Measurements from ENCODE around the gene KIAA1671. TPM values are rescaled to one million over a fixed set of nuclear protein-coding genes. Genes with fewer than 3 reads are reported as not detected.

Gene KIAA1671
- total RNA-seq, 3 donors from 2014 or later, result 71.3 to 131 (median 88.9) TPM

DNA sequence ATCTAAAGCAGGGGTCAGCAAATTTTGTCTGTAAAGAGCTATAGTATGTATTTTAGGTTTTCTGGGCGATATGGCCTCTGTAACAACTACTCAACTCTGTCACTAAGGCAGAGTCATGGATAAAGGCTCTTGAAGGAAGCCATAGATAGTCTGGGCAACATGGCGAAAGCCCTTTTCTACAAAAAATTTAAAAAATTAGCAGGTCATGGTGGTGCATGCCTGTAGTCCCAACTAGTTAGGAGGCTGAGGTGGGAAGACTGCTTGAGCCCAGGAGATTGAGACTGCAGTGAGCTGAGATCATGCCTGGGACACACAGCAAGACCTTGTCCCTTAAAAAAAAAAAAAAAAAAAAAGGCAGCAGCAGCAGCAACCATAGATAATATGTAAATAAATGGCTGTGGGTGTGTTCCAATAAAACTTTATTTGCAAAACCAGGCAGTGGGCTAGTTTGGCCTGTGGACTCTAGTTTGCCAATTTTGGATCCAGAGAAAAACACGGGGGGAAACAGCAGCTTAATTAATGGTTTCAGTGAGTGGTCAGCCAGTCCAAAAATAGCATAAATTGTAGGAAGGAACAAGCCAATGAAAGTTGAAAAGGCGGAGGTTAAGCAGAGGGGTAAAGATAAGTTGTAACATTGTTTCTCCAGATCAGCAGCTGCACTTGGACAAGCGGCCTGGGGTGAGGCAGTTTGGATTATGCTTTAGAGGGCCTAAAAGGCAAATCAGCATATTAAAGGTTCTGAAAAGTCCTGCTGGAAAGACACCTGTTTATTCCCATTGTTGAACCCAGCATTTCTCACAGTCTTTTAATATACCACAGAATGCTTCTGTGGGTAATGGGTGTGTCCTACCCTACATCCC, 62.6 kb downstream of the KIAA1671 start:
- no peaks in the 10 kb centered on the region for H3K36me3 ChIP-seq (ENCODE audit: low read depth)
- intact Hi-C loops (cut with DNase I, micrococcal nuclease), result no loop called here
- TF ChIP-seq, protein P1, sequence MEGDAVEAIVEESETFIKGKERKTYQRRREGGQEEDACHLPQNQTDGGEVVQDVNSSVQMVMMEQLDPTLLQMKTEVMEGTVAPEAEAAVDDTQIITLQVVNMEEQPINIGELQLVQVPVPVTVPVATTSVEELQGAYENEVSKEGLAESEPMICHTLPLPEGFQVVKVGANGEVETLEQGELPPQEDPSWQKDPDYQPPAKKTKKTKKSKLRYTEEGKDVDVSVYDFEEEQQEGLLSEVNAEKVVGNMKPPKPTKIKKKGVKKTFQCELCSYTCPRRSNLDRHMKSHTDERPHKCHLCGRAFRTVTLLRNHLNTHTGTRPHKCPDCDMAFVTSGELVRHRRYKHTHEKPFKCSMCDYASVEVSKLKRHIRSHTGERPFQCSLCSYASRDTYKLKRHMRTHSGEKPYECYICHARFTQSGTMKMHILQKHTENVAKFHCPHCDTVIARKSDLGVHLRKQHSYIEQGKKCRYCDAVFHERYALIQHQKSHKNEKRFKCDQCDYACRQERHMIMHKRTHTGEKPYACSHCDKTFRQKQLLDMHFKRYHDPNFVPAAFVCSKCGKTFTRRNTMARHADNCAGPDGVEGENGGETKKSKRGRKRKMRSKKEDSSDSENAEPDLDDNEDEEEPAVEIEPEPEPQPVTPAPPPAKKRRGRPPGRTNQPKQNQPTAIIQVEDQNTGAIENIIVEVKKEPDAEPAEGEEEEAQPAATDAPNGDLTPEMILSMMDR (IDR thresholded peaks at IDR 0.05), result no peak
- ATAC-seq (peak; percentile 28), DNase-seq (no peak)
- H3K4me3 ChIP-seq, result no peak overlapping the region
- no peaks in the 10 kb centered on the region for H3K9me3 ChIP-seq
- H3K4me1 ChIP-seq (ENCODE audit: low read depth), result peaks cover 30% of the 10 kb centered on the region

DNA sequence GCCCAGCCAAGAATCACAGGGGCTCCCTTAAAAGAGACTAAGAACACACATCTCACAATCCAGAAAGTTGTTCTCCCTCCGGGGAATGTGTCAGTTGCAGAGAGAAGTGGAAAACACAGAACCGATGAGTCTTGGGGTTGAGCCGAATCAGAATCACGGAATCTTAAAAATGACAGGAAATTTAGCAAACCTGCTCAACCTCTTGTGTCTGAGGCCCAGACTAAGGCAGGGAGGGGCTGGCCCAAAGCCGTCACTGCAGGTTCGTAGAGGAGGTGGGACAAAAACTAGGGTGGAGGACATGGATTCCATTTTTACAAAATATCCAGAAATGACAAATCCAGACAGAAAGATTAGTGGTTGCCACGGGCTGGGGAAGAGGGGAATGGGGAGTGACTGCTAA, 63.8 kb downstream of the KIAA1671 start:
- Histone ChIP-seq H3K4me3 (no peak overlapping the region), H3K36me3 (ENCODE audit: low read depth) (no peaks in the 10 kb centered on the region), H3K9me3 (no peaks in the 10 kb centered on the region), H3K4me1 (ENCODE audit: low read depth) (peaks cover 30% of the 10 kb centered on the region)
- intact Hi-C loops (cut with DNase I, micrococcal nuclease), result no loop called here
- ATAC-seq, result no peak
- no peak for DNase-seq
- TF ChIP-seq, protein P1 (IDR thresholded peaks at IDR 0.05), result no peak

DNA sequence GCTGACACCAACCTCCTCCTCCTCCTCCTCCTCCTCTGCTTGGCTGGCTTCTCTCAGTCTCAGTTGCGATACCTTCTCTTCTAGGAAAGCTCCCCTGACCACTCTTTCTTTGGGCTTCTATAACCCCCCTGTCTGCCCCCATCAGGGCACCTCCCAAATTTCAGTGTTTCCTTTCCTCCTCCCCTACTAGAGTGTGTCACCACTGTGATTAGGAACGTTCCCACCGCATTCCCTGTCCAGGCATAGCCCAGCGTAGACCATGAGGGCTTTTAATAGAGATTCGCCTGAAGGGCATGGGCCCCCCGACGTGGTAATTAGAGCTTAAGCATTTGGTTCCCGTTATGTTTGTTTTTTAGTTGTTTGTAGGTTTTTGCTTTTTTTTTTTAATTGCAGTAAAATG, 65.5 kb downstream of the KIAA1671 start:
- no peak overlapping the region for H3K4me3 ChIP-seq
- peaks cover 21% of the 10 kb centered on the region for H3K4me1 ChIP-seq (ENCODE audit: low read depth)
- TF ChIP-seq, protein P1 (IDR thresholded peaks at IDR 0.05), result no peak
- no peaks in the 10 kb centered on the region for H3K9me3 ChIP-seq
- H3K36me3 ChIP-seq (ENCODE audit: low read depth), result no peaks in the 10 kb centered on the region
- intact Hi-C loops (cut with DNase I, micrococcal nuclease), result no loop called here
- ATAC-seq (no peak), DNase-seq (no peak)

GRCh38 chr22:25019427-25020184, 67.1 kb downstream of the KIAA1671 start:
- no peak for DNase-seq
- H3K4me1 ChIP-seq (ENCODE audit: low read depth), result peaks cover 5% of the 10 kb centered on the region
- H3K36me3 ChIP-seq (ENCODE audit: low read depth), result no peaks in the 10 kb centered on the region
- H3K9me3 ChIP-seq, result no peaks in the 10 kb centered on the region
- TF ChIP-seq, protein P1 (IDR thresholded peaks at IDR 0.05), result no peak
- ATAC-seq, result no peak
- no peak overlapping the region for H3K4me3 ChIP-seq
- intact Hi-C loops (cut with DNase I, micrococcal nuclease), result no loop called here

DNA sequence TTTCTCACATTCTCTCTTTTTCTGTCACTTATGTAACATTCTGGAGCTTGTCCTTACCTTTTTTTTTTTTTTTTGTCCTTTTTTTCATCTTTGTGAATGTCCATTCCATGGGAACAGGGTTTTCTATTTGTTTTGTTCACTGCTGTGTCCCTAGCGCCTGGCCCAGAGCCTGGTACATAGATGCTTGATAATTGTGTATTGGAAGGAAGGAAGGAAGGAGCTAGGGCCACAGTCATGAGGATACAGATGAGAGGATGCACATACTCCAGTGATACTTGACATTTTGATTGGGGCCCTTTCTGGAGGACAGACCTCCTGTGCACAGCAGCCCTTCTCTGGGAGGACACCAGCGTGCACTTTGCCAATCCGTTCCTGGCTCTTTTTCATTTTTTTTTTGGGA, 68.9 kb downstream of the KIAA1671 start:
- intact Hi-C loops (cut with DNase I, micrococcal nuclease), result no loop called here
- ATAC-seq (no peak), DNase-seq (no peak)
- TF ChIP-seq, protein P1 (IDR thresholded peaks at IDR 0.05), result no peak
- Histone ChIP-seq H3K9me3 (no peaks in the 10 kb centered on the region), H3K4me3 (no peak overlapping the region), H3K36me3 (ENCODE audit: low read depth) (no peaks in the 10 kb centered on the region), H3K4me1 (ENCODE audit: low read depth) (peaks cover under 1% of the 10 kb centered on the region)
